Mesenteric fat pad (tissue), 1 donor: Measurements from ENCODE around the gene STK16. TPM values are rescaled to one million over a fixed set of nuclear protein-coding genes. Genes with fewer than 3 reads are reported as not detected.
"Not testable (repeated sequence)": the region's sequence is repeated elsewhere in the genome, so short reads cannot be mapped to it uniquely, and the experiment has no call there.

Experiments used
- DNase-seq: peaks from one replicate; pipeline ENCODE4 v3.0.0-alpha.2; 2020; ENCODE audit warnings: low spot score
- total RNA-seq: library from RNA; stranded (reverse); fragmentation: NEBNext Ultra II Directional; extraction: Animal tissue kit (Norgen Biotek cat#: 25700); gene quantifications from one replicate; pipeline ENCODE4 v1.2.1, GENCODE V29; 2021
- donor health status: DM: yes; HTN: yes; CAD: no.

The STK16 gene
- total RNA-seq, 1 donor from 2014 or later: 16.1 TPM

- no peak for DNase-seq
These were observed 41.3 kb downstream of the STK16 start for GRCh38 chr2:219286436-219287115.

DNA sequence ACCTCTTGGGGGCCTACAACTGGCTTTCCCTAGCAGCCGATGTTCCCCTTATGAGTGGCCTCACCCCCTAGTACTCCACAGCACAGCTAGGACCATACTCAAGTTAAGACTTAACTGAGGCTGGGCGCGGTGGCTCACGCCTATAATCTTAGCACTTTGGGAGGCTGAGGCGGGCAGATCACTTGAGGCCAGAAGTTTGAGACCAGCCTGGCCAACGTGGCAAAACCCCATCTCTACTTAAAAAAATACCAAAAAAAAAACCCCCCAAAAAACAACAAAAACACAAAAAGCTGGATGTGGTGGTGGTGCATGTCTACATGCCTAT, 41.8 kb downstream of the STK16 start:
- DNase-seq: not testable (repeated sequence)

DNA sequence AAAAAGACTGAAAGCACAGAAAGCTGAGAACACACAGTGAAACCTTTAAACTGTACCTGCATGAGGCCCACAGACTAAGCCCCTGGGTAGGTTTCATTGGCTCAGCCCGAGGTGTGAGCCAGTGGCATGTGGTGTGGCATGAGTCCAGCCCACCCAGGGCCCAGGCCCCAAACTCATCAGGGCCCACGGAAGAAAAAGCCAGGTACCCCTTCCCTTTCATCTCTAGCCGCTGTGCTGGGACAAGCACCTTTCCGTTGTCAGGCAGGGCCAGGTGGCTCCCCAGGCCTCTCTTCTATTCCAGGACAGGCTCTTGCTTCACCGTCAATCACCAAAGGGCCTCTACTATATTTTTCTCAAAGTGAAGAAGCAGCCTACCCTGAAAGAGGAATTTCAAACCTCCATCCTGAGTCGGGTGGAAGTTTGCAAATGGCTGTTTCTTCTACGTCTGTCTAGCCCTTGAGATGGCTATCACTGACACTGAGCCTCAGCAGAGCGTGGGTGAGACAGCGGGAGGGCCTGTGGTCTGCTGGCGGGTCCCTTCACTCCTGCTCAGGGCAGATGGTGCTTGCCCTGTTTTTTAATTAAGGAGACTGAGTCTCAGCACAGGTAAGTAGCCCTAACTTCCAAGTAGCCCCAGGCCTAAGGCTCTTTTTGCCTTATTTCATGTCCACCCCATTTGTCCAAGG, 42.4 kb downstream of the STK16 start:
- DNase-seq: no peak

DNA sequence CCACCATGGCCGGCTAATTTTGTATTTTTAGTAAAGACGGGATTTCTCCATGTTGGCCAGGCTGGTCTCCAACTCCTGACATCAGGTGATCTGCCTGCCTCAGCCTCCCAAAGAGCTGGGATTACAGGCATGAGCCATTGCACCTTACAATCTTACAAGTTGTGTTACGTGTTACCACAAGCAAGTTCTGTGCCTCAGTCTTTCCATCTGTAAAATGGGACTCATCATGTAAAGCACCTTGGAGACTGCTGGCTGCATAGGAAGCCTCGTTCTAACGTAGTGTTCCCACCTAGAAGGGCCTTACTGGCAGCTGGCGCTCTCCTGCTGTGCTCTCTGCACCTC, 43.9 kb downstream of the STK16 start:
- DNase-seq: no peak

- DNase-seq: peak; percentile 87
These were observed 44.5 kb downstream of the STK16 start for GRCh38 chr2:219289537-219290361.

DNA sequence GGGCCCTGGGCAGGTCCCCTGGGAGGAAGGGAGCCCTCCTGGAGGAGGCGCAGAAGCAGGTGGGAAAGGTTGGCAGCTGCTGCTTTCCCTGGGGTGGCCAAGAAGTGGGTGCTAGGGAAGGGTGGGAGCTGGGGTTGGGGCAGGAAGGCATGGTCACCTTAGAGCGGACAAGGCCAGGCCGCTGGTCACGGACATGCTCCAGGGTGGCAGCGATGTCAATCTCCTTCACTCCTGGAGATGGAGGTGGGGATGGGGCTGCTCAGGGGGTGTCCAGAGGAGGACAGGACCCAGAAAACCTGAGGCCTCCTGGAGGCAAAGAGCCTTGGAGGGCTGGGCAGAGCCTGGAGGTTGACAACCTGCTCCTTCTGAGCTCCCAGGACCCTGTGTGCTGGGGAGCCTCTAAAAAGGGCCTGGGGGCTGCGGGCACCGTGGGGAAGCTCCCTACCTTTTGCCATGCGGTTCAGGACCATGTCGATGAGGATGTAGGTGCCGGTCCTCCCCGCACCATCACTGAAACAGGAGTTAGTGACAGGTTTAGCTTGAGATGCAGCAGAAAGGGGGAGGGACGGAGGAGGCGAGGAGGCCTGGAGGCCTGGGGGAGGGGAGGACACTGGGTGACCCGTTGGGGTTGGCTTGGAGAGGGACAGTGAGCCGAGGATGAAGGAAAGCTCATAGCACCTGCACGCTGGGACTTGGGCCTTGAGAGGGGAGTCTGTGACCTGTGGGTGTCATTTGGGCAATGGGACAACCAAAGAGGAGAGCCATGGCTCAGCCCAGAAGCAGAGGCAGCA, 45.3 kb downstream of the STK16 start:
- peak; percentile 73 for DNase-seq

DNA sequence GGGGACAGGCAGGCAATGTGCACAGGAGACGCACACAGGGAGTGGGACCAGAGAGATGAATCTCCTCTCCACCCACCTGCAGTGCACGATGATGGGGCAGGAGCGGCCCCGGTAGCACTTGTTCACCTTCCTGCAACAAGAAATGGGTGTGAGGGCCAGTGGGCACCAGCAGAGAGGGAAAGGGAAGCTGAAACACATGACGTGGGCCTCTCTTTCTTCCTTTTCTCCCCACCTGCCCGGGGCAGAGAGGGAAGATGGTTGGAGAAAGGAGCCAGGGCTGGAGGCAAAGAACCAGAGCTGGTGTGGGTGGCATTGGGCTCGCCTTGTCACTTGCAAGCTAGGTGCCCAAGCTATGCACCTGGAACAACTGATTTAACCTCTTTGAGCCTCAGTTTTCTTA, 46.1 kb downstream of the STK16 start:
- DNase-seq: no peak

DNA sequence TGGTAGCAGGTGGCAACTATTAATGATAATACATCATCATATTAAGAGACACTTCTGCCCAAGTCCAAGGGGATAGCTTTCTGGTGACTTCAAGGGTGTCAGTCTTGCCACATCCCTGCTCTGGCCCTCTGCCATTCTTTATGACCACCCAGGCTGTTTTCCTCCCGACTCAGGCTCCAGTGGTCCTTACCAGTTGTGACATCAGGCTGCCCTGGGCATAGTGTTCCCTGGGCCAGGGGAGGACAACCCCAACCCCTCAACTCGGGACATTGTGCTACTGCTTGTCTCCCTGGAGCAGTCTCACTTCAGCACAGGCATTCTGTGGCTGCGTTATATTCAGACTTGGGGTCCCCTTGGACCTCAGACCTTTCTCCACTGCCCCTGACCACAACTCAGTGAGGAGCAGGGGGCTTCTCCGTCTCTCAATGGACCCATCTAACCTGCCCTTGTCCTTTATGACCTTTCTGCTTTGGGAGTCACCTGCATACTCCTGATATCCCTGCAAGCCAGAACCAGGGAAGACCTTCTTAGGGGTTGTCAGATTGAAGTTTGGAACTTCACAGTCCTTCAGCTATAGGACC, 46.7 kb downstream of the STK16 start:
- peak; percentile 51 for DNase-seq

- DNase-seq: peak; percentile 62
These were observed 47.3 kb downstream of the STK16 start for GRCh38 chr2:219292616-219293015.

- peak; percentile 76 for DNase-seq
These were observed 48.5 kb downstream of the STK16 start for GRCh38 chr2:219293736-219294231.

- peak; percentile 96 for DNase-seq
These were observed 49.4 kb downstream of the STK16 start for GRCh38 chr2:219294356-219295351.

- peak; percentile 78 for DNase-seq
These were observed 50.9 kb downstream of the STK16 start for GRCh38 chr2:219296142-219296541.

DNA sequence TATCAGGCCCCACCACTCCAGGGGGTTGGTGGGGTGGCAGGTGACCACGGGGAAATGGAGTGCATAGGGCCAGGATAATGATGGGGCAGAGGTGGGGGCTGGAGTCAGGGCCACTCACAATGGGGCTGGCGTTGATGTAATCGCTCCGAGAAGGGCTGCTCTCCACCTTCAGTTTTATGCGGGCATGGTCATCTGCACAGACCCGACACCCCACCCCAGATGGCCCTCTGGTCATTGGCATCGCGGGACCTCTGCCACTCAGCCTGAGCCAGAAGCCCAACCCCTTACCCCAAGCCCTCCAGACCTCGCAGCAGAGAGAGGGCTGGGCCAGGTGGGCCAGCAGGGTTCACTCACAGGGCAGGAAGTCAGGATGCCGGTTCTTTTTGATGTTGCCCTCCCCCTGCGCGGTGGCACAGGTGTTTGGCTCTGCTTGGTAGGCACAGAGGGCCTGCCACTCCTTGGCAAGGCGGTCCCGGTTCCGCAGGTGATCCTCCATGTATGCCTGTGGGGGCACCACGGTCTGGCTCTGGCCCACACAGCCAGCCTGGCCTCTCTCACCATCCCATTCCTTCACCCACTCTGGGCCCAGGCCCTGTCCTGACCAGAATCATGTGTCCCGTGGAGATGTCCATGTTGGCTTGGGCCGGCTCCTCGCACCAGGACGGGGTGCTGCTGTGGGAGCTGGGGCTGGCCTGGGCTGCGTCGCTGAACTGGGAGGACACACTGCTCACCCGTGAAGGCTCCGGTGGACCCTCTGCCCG, 51.5 kb downstream of the STK16 start:
- peak; percentile 87 for DNase-seq

- DNase-seq: peak; percentile 83
These were observed 52.6 kb downstream of the STK16 start for GRCh38 chr2:219297766-219298456.

GRCh38 chr2:219298759-219299371, 53.6 kb downstream of the STK16 start:
- peak; percentile 94 for DNase-seq

DNA sequence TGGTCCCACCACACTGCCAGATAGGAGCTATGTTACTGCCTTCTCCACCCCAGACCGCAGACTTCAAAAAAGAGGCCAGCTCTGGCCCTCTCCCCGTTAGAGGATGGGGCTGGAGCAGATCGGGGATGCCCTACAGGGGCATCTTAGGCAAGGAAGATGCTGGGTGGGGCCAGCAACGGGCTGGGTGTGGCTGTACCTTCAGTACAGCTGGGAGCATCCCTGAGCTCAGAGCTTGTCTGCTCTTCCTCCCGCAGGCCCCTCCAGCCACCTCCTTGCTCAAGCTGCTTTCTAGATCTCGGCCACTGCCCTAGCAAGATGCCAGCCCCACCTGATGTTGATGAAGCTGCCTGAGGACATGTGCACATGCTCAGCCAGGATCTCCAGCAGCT, 54.1 kb downstream of the STK16 start:
- DNase-seq: peak; percentile 72
